ENCODE results near the gene DBNDD2.

Gene DBNDD2

GRCh38 chr20:45452772-45453691 is 44.9 kb downstream of the DBNDD2 start:
- no peak for DNase-seq

GRCh38 chr20:45456632-45457031 is 48.5 kb downstream of the DBNDD2 start:
- DNase-seq: peak; percentile 20 to 27

GRCh38 chr20:45459606-45460005 is 51.5 kb downstream of the DBNDD2 start:
- no peak for DNase-seq
